Aorta (tissue), 5 donors: ENCODE data around the gene AIFM1. TPM values are rescaled to one million over a fixed set of nuclear protein-coding genes. Genes with fewer than 3 reads are reported as not detected.
A peak's percentile ranks its signal among the peaks of the same experiment; 100 is the strongest.

Experiments
- ATAC-seq: fragments of 200-7000 bp; cut with Tn5 transposase; one replicate; pipeline ENCODE4 v1.9.1; 2022; ENCODE audit warnings: moderate library complexity; ENCODE audit not compliant: low FRiP score
- DNase-seq, 2 donors: peaks; one replicate each; pipeline ENCODE4 v3.0.0-alpha.2; 2020
- H3K27ac ChIP-seq, 2 donors: one replicate each; pipeline ENCODE4 v1.5.1; 2013; ENCODE audit warnings: low read length in 2 of 2, mild to moderate bottlenecking in 2 of 2, moderate library complexity in 2 of 2, control low read depth in 1 of 2, inconsistent platforms in 1 of 2, low read depth in 1 of 2
- H3K27me3 ChIP-seq, 2 donors: one replicate each; pipeline ENCODE4 v1.6.1; 2013; ENCODE audit warnings: control low read depth in 1 of 2, low read length in 1 of 2, mild to moderate bottlenecking in 1 of 2, moderate library complexity in 1 of 2; ENCODE audit not compliant: insufficient read depth in 2 of 2, control insufficient read depth in 1 of 2
- H3K36me3 ChIP-seq, 2 donors: one replicate each; pipeline ENCODE4 v1.6.1; 2013; ENCODE audit warnings: control low read depth in 1 of 2, low read length in 1 of 2, mild to moderate bottlenecking in 1 of 2; ENCODE audit not compliant: insufficient read depth in 2 of 2, control insufficient read depth in 1 of 2
- H3K4me1 ChIP-seq, 2 donors: one replicate each; pipeline ENCODE4 v1.6.1; 2013; ENCODE audit warnings: low read length in 2 of 2, control low read depth in 1 of 2, mild to moderate bottlenecking in 1 of 2, moderate library complexity in 1 of 2; ENCODE audit not compliant: insufficient read depth in 2 of 2, control insufficient read depth in 1 of 2
- H3K4me3 ChIP-seq, 2 donors: one replicate each; pipeline ENCODE4 v1.5.1; 2013; ENCODE audit warnings: low read length in 2 of 2, control low read depth in 1 of 2, mild to moderate bottlenecking in 1 of 2
- H3K9me3 ChIP-seq: one replicate; pipeline ENCODE4 v1.6.1; 2013; ENCODE audit warnings: mild to moderate bottlenecking, low read length; ENCODE audit not compliant: control insufficient read depth
- WGBS, 2 donors: extraction: QIAGEN DNeasy Blood & Tissue Kit; methylation state at CpG; one replicate each; pipeline ENCODE4 v1.1.7; 2013; 5-methylcytosine and 5-hydroxymethylcytosine counted together
- intact Hi-C, 2 donors: fragments of 100-400 bp; cut with DNase I; formaldehyde crosslinking; loops; one replicate each; pipeline versions ENCODE4 v1.14.2 to v1.15.0; 2022
- long read RNA-seq, 2 donors: library from polyadenylated mRNA; unstranded; transcript quantifications; one replicate each; pipeline ENCODE4 v2.0.0, GENCODE V29; 2020 to 2021
- polyA plus RNA-seq, 2 donors: library from polyadenylated mRNA; stranded (reverse); fragments of 200-250 nt; gene quantifications; one replicate each; pipeline ENCODE4 v1.2.3, GENCODE V29; 2013
- total RNA-seq, 2 donors: library from RNA; stranded (reverse); fragmentation: NEBNext Ultra II Directional; extraction: Animal tissue kit (Norgen Biotek cat#: 25700); gene quantifications; one replicate each; pipeline ENCODE4 v1.2.1, GENCODE V29; 2021
- donor health status: healthy with polysubstance abuse.
- donor health status: Bipolar disorder and iron deficiency.
- donor health status: DM: no; HTN: no; CAD: no.
- donor health status: DM: no; HTN: no; CAD: no.
- donor health status: DM: yes; HTN: yes; CAD: no.

The AIFM1 gene
- total RNA-seq: 10 to 100 TPM; 12.7 to 16.8 TPM
- polyA plus RNA-seq: 10 to 100 TPM; 15.7 to 17.0 TPM
- long read RNA-seq, donor 1, transcript AIFM1-201 (16 exons, 2,260 nt): major isoform, 73 of 83 reads
- long read RNA-seq, donor 1, partial matches to known transcripts: 3 of 83 reads
- long read RNA-seq, donor 1, other reads (novel, unspliced or antisense): 7 of 83 reads
- long read RNA-seq, donor 2, transcript AIFM1-201 (16 exons, 2,260 nt): major isoform, 15 of 20 reads
- long read RNA-seq, donor 2, partial matches to known transcripts: 3 of 20 reads
- long read RNA-seq, donor 2, other reads (novel, unspliced or antisense): 2 of 20 reads

GRCh38 chrX:130165703-130166502, at the start of gene AIFM1:
Gene AIFM1 (minus strand): TSS chrX:130165841. CDS start chrX:130165656, 185 bp downstream.
- WGBS, 2 donors: 0 to 35% methylated on average over 49 to 50 of the region's 50 CpGs

GRCh38 chrX:130213376-130213775, 47.7 kb upstream of the AIFM1 start:
- DNase-seq (no peak), ATAC-seq (no peak)
- intact Hi-C loops: no loop called here
- H3K27me3 ChIP-seq: no peaks in the 10 kb centered on the region
- no peaks in the 10 kb centered on the region for H3K4me1 ChIP-seq
- no peak overlapping the region for H3K4me3 ChIP-seq
- H3K36me3 ChIP-seq: no peaks in the 10 kb centered on the region
- no peak overlapping the region for H3K27ac ChIP-seq
- H3K9me3 ChIP-seq: no peaks in the 10 kb centered on the region
- WGBS, 2 donors: 86 to 95% methylated on average over 2 of the region's 2 CpGs

More at GRCh38 chrX:130165703-130166502, at the start of gene AIFM1:
- Histone ChIP-seq H3K9me3 (no peaks in the 10 kb centered on the region), H3K36me3 (no peaks in the 10 kb centered on the region), H3K27me3 (no peaks in the 10 kb centered on the region), H3K4me1 (no peaks in the 10 kb centered on the region), H3K4me3 (peak within 1 kb of the TSS; percentile 45 to 82), H3K27ac (peak within 1 kb of the TSS in 1 of 2 donors; percentile 86)
- intact Hi-C loops: loop anchor here in 1 of 2 donors (5.0 kb wide), 1 partner anchor 39 kb away; no protein-coding TSS in a partner anchor
- DNase-seq (peak; percentile 95 to 96), ATAC-seq (peak; percentile 97)

- Histone ChIP-seq H3K4me3 (no peak overlapping the region), H3K27ac (no peak overlapping the region), H3K9me3 (no peaks in the 10 kb centered on the region), H3K36me3 (no peaks in the 10 kb centered on the region), H3K27me3 (no peaks in the 10 kb centered on the region), H3K4me1 (no peaks in the 10 kb centered on the region)
- intact Hi-C loops: no loop called here
- no peak for DNase-seq
- WGBS, 2 donors: 85 to 97% methylated on average over 1 of the region's 1 CpG
- no peak for ATAC-seq
These were observed 46.7 kb upstream of the AIFM1 start for GRCh38 chrX:130212371-130212770.

- Histone ChIP-seq H3K27ac (no peak overlapping the region), H3K4me1 (no peaks in the 10 kb centered on the region), H3K9me3 (no peaks in the 10 kb centered on the region), H3K27me3 (no peaks in the 10 kb centered on the region), H3K4me3 (no peak overlapping the region), H3K36me3 (no peaks in the 10 kb centered on the region)
- 66 to 90% methylated on average over 4 of the region's 4 CpGs for WGBS, 2 donors
- intact Hi-C loops: no loop called here
- no peak for ATAC-seq
- no peak for DNase-seq
These were observed 46.0 kb upstream of the AIFM1 start for GRCh38 chrX:130211415-130212186.

GRCh38 chrX:130204647-130205046, 39.0 kb upstream of the AIFM1 start:
- DNase-seq (no peak), ATAC-seq (no peak)
- H3K36me3 ChIP-seq: no peaks in the 10 kb centered on the region
- no peak overlapping the region for H3K27ac ChIP-seq
- no peaks in the 10 kb centered on the region for H3K27me3 ChIP-seq
- H3K4me1 ChIP-seq: no peaks in the 10 kb centered on the region
- no peak overlapping the region for H3K4me3 ChIP-seq
- 35 to 64% methylated on average over 1 of the region's 1 CpG for WGBS, 2 donors
- no peaks in the 10 kb centered on the region for H3K9me3 ChIP-seq
- intact Hi-C loops: no loop called here

- H3K4me3 ChIP-seq: no peak overlapping the region
- 65 to 67% methylated on average over 5 of the region's 5 CpGs for WGBS, 2 donors
- H3K27ac ChIP-seq: no peak overlapping the region
- no peaks in the 10 kb centered on the region for H3K9me3 ChIP-seq
- intact Hi-C loops: loop anchor here in 1 of 2 donors (10.0 kb wide), 1 partner anchor 593 kb away; no protein-coding TSS in a partner anchor
- H3K36me3 ChIP-seq: no peaks in the 10 kb centered on the region
- DNase-seq (no peak), ATAC-seq (no peak)
- H3K27me3 ChIP-seq: no peaks in the 10 kb centered on the region
- H3K4me1 ChIP-seq: no peaks in the 10 kb centered on the region
These were observed 31.8 kb upstream of the AIFM1 start for GRCh38 chrX:130197464-130197863.

GRCh38 chrX:130196466-130196865, 30.8 kb upstream of the AIFM1 start:
- DNase-seq: no peak
- Histone ChIP-seq H3K9me3 (no peaks in the 10 kb centered on the region), H3K4me3 (no peak overlapping the region), H3K36me3 (no peaks in the 10 kb centered on the region), H3K27me3 (no peaks in the 10 kb centered on the region), H3K27ac (no peak overlapping the region), H3K4me1 (no peaks in the 10 kb centered on the region)
- WGBS, 2 donors: 61 to 62% methylated on average over 7 of the region's 7 CpGs
- no peak for ATAC-seq
- intact Hi-C loops: loop anchor here in 1 of 2 donors (10.0 kb wide), 1 partner anchor 592 kb away; no protein-coding TSS in a partner anchor

GRCh38 chrX:130190801-130191200, 25.2 kb upstream of the AIFM1 start:
- DNase-seq (no peak), ATAC-seq (no peak)
- Histone ChIP-seq H3K4me3 (no peak overlapping the region), H3K36me3 (no peaks in the 10 kb centered on the region), H3K4me1 (no peaks in the 10 kb centered on the region), H3K9me3 (no peaks in the 10 kb centered on the region), H3K27ac (no peak overlapping the region), H3K27me3 (no peaks in the 10 kb centered on the region)
- intact Hi-C loops: loop anchor here in 1 of 2 donors (10.0 kb wide), 1 partner anchor 586 kb away; no protein-coding TSS in a partner anchor
- 80 to 92% methylated on average over 4 of the region's 4 CpGs for WGBS, 2 donors
